Mesenteric fat pad (tissue), 1 donor: ENCODE results near the gene ENTPD6. TPM values are rescaled to one million over a fixed set of nuclear protein-coding genes. Genes with fewer than 3 reads are reported as not detected.

Experiments
- DNase-seq: peaks from one replicate; pipeline ENCODE4 v3.0.0-alpha.2; 2020; ENCODE audit warnings: low spot score
- total RNA-seq: library from RNA; stranded (reverse); fragmentation: NEBNext Ultra II Directional; extraction: Animal tissue kit (Norgen Biotek cat#: 25700); gene quantifications from one replicate; pipeline ENCODE4 v1.2.1, GENCODE V29; 2021
- donor health status: DM: yes; HTN: yes; CAD: no.

The ENTPD6 gene
- total RNA-seq, 1 donor from 2014 or later: 54.3 TPM

DNA sequence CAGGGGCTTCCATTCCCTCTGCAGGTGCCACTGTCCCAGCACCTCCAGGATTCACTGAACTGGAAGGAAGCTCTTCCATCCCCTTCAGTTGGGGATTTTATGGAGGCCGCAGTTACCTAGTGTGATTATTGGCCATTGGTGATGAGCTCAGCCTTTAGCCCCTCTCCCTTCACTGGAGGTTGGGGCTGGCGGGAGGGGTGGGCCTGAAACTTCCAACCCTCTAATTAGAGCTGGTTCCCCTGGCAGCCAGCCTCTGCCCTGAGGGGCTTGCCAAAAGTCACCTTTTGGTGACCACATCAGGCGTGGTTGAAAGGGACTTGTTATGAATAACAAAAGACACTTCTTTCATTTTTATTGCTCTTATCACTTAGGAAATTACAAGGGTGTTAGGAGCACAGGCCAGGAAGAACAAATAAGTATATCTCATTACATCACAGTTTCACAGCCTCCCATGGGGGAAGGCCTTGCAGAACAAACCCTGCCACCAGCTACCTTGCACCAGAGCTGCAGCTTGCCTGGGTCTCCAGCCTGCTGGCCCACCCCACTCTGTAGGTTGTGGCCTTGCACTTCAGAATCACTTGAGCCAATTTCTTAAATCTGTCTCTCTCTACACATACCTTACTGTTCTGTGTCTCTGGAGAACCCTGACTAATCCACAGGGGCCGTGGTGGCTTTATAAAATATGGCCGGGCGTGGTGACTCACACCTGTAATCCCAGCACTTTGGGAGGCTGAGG, 57.3 kb downstream of the ENTPD6 start:
- no peak for DNase-seq

DNA sequence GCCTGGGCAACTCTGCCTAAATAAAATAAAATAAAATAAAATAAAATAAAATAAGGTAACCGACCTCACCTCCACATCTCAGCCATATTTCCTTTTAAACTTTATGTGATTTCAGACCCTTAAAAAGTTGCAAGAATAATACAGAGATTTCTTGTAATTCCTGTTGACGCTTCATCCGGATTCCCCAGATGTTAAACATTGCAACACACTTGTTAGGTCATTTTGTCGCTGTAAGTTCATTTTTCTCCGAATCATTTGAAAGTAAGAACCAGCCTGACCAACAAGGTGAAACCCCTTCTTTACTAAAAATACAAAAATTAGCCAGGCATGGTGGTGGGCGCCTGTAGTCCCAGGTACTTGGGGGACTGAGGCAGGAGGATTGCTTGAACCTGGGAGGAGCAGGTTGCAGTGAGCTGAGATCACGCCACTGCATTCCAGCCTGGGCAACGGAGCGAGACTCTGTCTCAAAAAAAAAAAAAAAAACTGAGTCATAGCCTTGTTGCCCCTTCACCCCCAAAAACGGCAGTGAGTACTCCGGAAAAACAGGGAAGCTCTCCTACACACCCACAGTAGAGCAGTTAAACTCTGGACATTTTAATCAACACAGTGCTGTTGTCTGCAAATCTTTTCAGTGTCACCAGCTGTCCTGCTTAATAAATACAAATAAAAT, 58.2 kb downstream of the ENTPD6 start:
- DNase-seq: no peak

DNA sequence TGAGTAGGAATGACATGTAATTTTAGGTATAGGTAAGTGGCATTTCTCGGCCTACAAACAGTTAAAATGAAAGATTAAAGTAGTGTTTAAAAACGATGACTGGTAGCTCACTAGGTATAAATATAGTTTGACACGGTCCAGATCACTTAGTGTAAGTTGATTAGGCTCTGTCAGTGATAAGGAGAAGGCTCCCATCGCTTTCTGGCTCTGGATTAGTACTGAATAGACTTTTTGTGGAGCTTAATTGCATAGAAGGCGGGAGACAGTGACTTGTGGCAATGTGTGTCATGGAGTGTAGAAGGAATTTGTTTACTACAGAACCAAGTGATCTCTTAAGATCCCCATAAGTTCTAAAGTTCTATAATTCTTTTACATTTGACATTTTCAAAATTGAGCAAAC, 59.1 kb downstream of the ENTPD6 start:
- no peak for DNase-seq

DNA sequence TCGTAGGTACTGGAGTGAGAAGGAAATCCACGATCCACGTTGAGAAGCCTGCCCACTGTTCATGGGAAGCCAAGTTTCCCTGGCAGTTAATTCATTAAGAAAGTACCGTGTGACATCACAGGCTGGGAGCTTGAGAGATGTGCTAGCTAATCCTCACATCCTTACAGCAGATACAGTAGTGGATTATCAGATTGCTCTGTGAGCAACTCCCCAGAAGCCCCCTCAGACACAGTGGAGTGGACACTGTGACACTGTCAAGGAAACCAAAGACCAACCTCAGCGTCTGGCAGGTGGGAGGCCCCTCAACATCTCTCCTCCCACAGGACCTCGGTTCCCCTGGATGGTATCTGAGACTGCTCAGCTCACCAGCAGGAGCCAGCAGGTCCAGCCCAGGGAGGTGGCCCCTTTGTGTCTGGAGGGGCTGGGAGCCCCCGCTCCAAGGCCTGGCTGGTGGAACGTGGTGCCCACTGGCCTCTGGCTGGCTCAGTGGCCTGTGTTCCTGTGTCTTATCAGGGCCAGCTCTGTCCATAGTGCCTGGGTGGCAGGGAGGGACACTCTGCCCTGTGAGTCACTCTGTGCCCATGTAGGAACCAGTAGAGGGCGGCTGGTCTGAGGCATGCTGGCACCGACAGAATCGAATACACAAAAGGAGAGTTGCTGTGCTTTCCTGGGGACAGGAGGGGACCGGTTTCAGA, 59.6 kb downstream of the ENTPD6 start:
- peak; percentile 89 for DNase-seq

DNA sequence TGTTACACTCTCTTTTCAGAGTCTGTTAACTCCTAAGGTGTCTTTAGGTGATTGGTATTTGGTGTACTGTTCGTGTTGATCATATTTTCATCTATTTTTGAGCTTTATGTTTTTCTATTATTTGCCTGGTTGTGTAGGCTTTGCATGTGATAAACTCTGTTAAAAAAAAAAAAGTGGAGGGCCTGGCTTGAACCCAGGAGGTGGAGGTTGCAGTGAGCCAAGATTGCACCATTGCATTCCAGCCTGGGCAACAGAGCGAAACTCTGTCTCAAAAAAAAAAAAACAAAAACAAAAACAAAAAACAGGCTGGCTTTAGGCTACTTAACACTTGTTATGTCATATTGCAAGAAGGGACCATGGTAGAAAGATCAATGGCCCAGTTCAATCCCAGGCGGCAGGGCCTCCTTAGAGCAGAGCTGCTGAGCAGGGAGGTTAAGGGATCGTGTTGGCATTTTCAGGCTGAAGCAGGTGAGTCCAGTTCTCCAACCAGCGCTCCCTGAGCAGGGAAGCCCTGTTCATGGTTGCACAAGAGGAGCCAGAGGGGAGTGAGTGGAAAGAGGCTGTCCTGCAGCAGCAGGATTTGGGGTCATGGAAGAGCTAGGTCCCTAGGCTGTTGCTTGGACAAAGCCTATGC, 60.8 kb downstream of the ENTPD6 start:
- DNase-seq: peak; percentile 37

DNA sequence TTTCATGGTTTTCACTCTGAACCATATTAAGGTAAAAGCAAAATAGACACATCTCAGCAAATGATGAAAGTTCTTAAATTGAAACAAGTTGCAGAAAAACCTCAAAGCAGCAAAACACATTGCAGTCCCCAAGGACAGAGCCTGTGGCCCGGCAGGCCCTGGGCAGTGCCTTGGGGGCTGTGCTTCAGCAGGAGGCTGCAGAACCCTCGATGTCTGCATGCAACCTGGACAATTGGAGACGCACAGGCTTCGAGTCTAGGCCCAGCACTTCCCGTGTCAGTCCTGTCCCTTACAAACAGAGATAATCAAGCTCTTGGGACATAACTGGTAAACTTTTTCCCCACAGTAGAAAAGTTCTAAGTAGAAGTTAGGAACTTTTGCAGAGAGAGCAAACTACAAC, 61.6 kb downstream of the ENTPD6 start:
- no peak for DNase-seq

DNA sequence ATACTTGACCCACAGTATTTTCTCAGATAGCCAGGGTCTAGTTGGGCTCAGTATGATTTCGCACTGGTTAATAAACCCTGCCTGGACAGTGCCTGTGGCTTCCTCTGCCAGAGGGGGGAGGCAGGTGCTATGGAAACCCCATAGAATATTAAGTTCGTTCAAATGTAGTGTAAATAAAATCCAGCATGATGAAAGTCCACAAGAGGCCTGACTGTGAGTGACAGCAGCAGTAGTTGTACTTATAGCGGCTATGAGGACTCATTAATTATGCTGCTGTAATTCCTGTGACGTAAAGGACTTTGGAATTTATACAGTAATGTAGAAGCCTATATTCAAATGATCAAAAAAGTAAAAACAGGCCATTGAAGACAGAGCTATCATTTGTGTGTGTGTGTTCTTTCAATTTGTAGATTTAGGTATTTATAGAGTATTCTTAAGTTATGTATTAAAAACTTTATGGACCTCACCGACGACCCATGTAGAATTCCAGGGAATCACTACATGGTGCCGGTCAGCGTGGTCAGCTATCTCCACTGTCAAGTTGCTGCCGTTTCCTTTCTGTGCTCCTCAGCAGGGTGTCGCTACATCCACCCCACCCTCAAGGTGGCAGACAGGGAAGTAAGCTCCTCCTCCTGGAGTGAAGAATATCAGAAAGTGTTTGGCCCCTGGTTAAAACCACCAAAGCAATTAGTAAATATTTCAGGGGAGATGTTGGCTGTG, 62.4 kb downstream of the ENTPD6 start:
- DNase-seq: peak; percentile 60

DNA sequence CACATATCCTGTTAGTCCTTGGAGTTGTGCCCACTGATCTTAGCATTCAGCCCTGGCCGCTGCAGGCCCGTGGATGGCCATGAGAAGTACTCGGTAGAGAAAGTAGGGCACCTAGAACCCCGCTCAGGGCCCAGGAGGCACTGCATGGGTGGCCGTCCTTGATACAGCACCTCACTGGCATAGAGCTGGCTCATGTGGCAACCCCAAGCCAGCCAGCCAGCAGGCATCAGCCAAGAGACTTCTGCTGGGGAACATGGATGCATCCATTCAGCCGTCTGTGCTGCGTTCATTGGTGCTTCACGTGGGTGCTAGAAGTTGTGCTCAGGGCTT, 62.9 kb downstream of the ENTPD6 start:
- DNase-seq: peak; percentile 84

DNA sequence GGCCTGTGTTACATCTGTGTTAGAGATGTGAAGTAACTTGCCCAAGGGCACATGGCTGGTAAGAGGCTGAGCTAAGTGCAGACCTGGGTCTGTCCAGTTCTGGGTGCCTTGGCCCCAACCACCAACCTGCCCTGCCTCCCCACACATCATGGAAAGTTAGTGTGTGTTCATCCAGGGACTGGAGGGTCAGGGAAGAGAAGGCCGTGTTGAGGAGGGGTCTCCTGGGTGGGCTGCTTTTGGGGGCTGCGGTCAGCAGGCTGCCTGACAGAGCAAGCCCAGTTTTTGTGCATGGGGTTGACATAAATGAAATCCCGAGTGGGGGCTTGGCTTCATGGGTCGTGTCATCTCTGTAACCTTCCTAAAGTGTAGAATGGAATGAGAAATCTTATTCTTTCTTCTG, 63.3 kb downstream of the ENTPD6 start:
- no peak for DNase-seq

DNA sequence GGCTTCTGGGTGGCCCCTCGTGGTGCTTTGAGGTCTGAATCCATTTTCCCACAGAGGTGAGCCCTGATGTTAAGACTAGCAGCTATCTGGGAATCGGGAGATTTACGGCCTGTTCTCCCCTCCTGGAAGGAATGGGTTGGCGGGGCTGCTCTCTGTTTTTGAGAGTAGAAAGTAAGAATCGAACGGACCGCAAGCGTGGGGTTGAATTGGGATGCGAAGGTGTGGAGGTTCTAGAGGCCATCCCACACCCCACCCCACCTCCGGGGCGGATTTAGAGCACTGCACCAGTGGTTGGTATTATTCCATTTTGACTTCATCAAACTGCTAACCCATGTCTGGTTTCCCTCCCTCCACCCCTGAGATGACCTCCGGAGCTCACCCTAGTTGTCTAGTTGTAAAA, 63.8 kb downstream of the ENTPD6 start:
- peak; percentile 78 for DNase-seq

DNA sequence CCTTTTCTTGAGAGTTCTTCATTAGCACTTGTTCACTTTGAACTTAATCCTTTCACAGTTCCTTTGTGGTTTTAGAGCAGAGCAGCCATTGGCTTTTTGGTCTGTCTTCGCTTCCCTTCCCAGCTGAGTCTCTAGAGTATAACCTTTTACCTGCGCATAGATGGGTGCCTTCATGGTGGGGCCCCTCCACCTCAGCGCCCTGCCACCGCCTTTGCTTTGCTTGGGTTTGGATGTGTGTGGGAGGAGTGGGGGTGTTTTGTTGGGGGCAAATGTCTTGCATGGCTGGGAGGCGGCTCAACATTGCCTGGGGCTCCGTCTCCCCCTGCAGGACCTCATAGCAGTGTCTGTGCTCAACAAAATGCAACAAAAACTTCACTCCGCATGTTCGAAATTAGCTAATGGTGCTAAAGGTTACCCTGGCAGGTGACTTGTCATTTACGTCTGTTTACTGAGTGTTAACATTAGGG, 64.3 kb downstream of the ENTPD6 start:
- DNase-seq: peak; percentile 82

DNA sequence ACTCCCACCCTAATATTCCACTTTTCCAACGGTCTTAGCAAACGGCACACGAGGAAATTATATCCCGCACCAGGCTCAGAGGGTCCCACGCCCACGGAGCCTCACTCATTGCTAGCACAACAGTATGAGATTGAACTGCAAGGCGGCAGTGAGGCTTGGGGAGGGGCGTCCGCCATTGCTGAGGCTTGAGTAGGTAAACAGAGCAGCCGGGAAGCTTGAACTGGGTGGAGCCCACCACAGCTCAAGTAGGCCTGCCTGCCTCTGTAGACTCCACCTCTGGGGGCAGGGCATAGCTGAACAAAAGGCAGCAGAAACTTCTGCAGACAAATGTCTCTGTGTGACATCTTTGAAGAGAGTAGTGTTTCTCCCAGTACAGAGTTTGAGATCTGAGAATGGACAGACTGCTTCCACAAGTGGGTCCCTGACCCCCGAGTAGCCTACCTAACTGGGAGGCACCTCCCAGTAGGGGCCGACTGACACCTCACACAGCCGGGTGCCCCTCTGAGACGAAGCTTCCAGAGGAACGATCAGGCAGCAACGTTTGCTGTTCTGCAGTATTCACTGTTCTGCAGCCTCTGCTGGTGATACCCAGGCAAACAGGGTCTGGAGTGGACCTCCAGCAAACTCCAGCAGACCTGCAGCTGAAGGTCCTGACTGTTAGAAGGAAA, 65.4 kb downstream of the ENTPD6 start:
- peak; percentile 37 for DNase-seq

DNA sequence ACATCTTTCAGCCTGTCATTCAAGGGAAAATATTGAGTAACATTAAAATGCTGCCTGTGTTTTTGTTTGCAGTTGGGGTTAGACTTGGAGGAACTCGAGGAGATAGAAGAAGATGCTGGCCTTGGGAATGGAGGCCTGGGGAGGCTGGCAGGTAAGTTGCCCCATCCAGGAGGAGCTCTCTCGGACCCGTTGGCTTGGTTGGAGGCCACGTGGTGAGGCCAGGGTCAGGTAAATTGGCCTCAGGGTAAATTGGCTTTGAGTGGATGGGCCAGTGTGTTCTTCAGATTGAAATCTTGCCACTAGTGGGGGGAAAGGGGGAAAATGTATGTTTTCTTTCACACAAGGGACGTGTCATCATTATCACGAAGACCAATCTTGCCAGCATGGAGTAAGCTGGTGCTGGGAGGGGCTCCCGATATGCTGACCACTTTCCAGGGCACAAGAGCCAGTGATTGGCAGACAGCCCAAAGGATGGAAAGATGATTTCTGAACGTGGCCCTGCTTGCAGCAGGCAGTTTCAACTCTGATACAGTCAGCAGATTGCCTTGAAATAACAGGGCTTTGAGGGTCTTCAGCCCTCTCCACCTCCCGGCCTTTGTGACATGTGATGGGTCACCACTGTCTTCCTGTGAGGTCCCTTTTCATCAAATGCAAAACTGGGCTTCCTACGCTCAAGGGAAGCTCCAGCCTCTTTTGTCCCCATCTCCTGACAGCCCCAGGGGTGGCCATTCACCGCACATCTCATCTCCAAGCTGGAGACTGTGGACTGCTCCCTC, 73.7 kb downstream of the ENTPD6 start:
- peak; percentile 65 for DNase-seq

DNA sequence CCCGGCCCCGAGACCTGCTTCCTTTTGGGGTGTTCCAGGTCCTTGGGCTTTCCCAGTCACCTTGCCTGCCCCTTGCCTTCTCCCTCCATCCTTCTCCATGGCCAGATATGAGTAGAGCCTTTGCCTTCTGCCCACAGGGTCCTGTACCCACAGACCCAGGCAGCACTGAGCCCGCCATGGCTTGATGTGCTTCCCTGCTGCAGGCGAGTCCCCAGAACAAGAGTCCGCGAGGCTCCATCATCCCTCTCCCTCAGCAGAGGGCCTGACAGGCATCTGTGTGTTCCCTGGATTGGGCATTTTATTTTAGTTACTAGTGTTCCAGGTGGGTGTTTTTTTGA, 74.3 kb downstream of the ENTPD6 start:
- peak; percentile 53 for DNase-seq

DNA sequence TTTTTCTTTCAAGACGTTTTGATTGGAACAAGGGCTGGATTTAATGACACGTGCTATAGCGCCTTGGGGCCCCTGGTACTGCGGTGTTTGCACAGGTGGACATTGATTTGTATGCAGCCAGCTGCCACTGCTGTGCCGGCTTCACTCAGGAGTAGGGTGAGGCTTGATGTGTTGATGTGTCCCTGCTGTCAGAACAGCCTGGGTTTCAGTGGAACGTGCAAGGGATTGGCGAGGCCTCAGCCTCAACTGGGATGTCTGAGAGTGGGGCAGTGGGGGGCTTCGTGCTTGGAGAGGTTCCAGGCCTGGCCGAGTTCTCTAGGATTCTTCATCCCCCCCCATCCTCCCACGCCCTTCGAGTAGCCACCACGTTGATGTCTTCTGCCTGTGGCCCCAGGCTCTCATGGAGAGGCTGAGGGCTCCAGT, 75.3 kb downstream of the ENTPD6 start:
- DNase-seq: peak; percentile 69

DNA sequence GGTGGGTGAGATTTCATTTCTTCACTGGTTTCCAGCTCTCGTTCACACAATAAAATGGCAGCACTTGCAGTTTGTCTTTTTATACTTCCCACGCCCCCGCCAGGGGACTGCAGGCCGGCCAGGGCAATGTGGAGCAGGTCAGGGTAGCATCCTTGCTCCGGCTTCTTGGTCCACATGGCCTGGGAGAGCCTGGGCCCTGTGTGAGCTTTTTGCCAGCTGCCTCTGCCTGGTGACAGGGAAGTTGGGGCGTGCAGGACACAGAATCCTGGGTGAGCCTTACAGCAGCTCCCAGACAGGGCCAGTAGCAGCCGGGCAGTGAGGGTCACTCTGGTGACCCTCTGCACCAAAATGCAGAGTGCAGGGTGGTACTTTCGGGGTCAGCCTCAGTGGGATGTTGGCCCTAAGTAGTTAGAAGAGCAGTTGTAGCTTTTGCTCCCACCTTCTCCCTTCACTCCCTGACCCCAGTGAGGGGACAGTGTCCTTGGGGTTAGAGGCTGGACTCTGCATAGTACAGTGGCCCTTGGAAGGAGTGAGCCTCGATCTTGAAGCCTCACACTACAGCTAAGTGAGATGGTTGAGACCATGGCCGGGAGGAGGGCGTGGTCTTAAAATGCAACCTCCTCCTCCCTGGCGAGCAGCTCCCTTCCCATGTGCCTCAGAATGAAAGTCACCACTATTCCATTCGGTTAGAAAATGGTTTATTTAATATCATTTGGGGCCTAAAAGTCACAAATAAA, 76.1 kb downstream of the ENTPD6 start:
- peak; percentile 53 for DNase-seq

DNA sequence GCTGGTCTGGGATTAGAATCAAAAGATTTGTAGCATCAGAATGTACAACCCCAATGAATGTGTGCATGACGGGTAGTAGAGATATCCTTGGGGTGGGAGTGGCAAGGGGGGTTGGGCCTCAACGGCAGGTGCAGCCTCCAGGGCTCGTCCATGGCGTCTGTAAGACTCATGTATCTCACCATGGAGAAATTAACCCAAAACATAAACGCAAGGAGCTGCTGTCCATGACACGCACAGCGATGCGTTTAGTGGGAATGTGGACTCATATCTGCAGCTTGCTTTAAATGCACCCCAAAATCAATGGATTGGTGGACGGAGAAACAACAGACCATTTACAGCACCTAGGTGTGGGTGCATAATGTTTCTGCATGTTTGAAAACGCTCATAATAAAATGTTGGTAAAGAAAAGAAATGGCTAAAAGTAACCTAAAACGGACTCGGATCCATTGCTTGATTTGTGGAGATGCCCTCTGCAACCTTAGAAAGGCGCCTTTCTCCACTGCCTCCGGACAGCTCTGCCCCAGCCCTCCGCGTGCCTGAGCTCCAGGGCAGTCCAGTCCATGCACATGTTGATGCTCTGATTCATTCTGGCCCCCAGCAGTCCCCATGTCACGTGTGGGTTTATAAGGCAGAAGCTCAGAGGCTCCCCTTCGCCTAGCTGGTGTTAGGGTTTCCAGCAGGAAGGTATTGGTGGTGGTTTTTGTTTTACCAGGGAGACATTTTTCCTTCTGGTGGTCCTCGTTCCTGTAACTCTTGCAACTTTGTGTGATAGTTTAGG, 76.9 kb downstream of the ENTPD6 start:
- DNase-seq: no peak

DNA sequence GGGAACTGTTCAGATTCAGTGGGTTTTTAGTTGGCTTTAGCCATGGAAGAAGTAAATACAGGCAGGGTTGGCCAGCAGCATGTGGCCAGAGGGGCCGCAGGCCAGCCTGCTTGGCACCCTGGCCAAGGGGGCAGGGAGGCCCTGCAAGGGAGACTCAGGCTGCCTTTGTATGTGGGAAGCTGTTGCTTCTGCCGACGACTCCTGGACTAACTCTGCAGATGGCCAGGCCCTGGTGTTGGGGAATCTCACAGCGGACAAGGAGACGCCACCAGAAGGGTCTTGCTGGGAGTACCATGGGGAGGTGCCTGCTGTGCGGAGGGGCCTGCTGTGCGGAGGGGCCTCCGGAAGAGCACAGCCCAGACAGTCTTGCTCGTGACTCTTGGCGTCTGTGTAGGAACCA, 77.5 kb downstream of the ENTPD6 start:
- DNase-seq: peak; percentile 82
